Measurements from ENCODE around the gene CKS2.

DNA sequence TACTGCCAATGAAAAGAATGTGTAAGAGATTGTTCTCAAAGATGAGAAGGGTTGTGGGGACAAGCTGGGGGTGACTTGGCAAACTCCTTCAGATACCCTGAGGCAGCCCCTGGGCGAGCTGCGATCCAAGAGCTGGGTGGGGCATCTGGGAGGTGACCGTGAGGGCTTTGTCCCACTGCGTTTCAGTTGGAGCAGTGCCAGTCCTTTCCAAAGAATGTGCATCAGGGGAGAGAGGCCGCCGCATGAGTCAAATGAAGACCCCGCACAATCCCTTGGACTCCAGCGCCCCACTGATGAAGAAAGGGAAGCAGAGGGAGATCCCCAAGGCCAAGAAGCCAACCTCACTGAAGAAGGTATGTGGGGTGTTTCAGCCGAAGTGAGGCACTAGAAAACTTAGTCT is 35.7 kb downstream of the CKS2 start:
- TF ChIP-seq, protein P1, sequence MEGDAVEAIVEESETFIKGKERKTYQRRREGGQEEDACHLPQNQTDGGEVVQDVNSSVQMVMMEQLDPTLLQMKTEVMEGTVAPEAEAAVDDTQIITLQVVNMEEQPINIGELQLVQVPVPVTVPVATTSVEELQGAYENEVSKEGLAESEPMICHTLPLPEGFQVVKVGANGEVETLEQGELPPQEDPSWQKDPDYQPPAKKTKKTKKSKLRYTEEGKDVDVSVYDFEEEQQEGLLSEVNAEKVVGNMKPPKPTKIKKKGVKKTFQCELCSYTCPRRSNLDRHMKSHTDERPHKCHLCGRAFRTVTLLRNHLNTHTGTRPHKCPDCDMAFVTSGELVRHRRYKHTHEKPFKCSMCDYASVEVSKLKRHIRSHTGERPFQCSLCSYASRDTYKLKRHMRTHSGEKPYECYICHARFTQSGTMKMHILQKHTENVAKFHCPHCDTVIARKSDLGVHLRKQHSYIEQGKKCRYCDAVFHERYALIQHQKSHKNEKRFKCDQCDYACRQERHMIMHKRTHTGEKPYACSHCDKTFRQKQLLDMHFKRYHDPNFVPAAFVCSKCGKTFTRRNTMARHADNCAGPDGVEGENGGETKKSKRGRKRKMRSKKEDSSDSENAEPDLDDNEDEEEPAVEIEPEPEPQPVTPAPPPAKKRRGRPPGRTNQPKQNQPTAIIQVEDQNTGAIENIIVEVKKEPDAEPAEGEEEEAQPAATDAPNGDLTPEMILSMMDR (IDR thresholded peaks at IDR 0.05): no peak
- TF ChIP-seq POLR2AphosphoS5 (IDR thresholded peaks at IDR 0.05): no peak
